Neural cell (in vitro differentiated cells): ENCODE measurements around the gene PRKG1. TPM values are rescaled to one million over a fixed set of nuclear protein-coding genes. Genes with fewer than 3 reads are reported as not detected.

ENCODE experiments used
- H2AFZ ChIP-seq: fragments of 200-600, 300-800 bp; sonication (generic), shearing (Covaris generic); 2 replicates; pipeline ENCODE4 v1.6.0; 2014; ENCODE audit warnings: low read depth, mild to moderate bottlenecking, antibody characterized with exemption, low read length, moderate library complexity
- H3F3A ChIP-seq: fragments of 200-600 bp; shearing (Covaris generic); 2 replicates; pipeline ENCODE4 v1.6.1; 2016; ENCODE audit warnings: mild to moderate bottlenecking, moderate library complexity, mixed read lengths, antibody characterized with exemption, low read length; ENCODE audit not compliant: insufficient read depth, poor library complexity, severe bottlenecking
- H3K27ac ChIP-seq: fragments of 200-600, 300-800 bp; sonication (generic), shearing (Covaris generic); 2 replicates; pipeline ENCODE4 v1.5.1; 2014; ENCODE audit warnings: mild to moderate bottlenecking, low read length, moderate library complexity
- H3K27me3 ChIP-seq: fragments of 300-800, 200-600 bp; sonication (generic), shearing (Covaris generic); 2 replicates; pipeline ENCODE4 v1.6.0; 2014; ENCODE audit warnings: mild to moderate bottlenecking, low read depth, low read length, moderate library complexity; ENCODE audit not compliant: insufficient read depth
- H3K36me3 ChIP-seq: fragments of 300-800, 200-600 bp; sonication (generic), shearing (Covaris generic); 2 replicates; pipeline ENCODE4 v1.5.1; 2014; ENCODE audit warnings: mild to moderate bottlenecking, antibody characterized with exemption, low read length, moderate library complexity; ENCODE audit not compliant: insufficient read depth
- H3K4me2 ChIP-seq: fragments of 300-800, 200-600 bp; sonication (generic), shearing (Covaris generic); 2 replicates; pipeline ENCODE4 v1.6.0; 2014; ENCODE audit warnings: mild to moderate bottlenecking, low read length
- H3K4me3 ChIP-seq: fragments of 300-800, 200-600 bp; sonication (generic), shearing (Covaris generic); 2 replicates; pipeline ENCODE4 v1.5.1; 2014; ENCODE audit warnings: mild to moderate bottlenecking, low read length, moderate library complexity
- H3K79me2 ChIP-seq: fragments of 200-600 bp; shearing (Covaris generic); replicated peaks from 2 replicates; pipeline ENCODE4 v1.6.0; 2014; ENCODE audit warnings: mild to moderate bottlenecking, low read length, moderate library complexity; ENCODE audit not compliant: insufficient read depth
- H3K9ac ChIP-seq: fragments of 300-800, 200-600 bp; sonication (generic), shearing (Covaris generic); 2 replicates; pipeline ENCODE4 v1.6.1; 2016; ENCODE audit warnings: mild to moderate bottlenecking, low read length, mixed read lengths
- H3K9me2 ChIP-seq: fragments of 200-600 bp; shearing (Covaris generic); 2 replicates; pipeline ENCODE4 v1.6.1; 2016; ENCODE audit warnings: mild to moderate bottlenecking, low read length, mixed read lengths; ENCODE audit not compliant: insufficient read depth
- H3K9me3 ChIP-seq: fragments of 200-600, 300-800 bp; sonication (generic), shearing (Covaris generic); 2 replicates; pipeline ENCODE4 v1.6.1; 2016; ENCODE audit warnings: mild to moderate bottlenecking, mixed run types, low read length, moderate library complexity, mixed read lengths
- H4K20me1 ChIP-seq: fragments of 200-600 bp; shearing (Covaris generic); 2 replicates; pipeline ENCODE4 v1.6.1; 2016; ENCODE audit warnings: mild to moderate bottlenecking, mixed run types; ENCODE audit not compliant: insufficient read depth
- CTCF ChIP-seq: fragments of 450-650 bp; IDR thresholded peaks from 2 replicates; pipeline ENCODE4 v1.5.1; 2014; ENCODE audit warnings: antibody characterized with exemption, mild to moderate bottlenecking, moderate library complexity; ENCODE audit not compliant: poor library complexity, severe bottlenecking
- EP300 ChIP-seq: fragments of 450-650 bp; conservative IDR thresholded peaks from 2 replicates; pipeline ENCODE4 v1.6.1; 2014; ENCODE audit warnings: antibody characterized with exemption, mild to moderate bottlenecking, moderate library complexity; ENCODE audit not compliant: poor library complexity, severe bottlenecking
- EZH2 ChIP-seq: fragments of 200-600, 300-800 bp; shearing (Covaris generic), sonication (generic); IDR thresholded peaks from 2 replicates; pipeline ENCODE4 v1.6.1; 2014; ENCODE audit warnings: antibody characterized with exemption, low read length, borderline replicate concordance, mild to moderate bottlenecking; ENCODE audit not compliant: insufficient read depth, poor library complexity, severe bottlenecking
- MXI1 ChIP-seq: fragments of 450-650 bp; conservative IDR thresholded peaks from 2 replicates; pipeline ENCODE4 v1.6.1; 2014; ENCODE audit warnings: antibody characterized with exemption, mild to moderate bottlenecking; ENCODE audit not compliant: poor library complexity, severe bottlenecking
- POLR2AphosphoS5 ChIP-seq: IDR thresholded peaks from 2 replicates; pipeline ENCODE4 v1.6.1; 2012
- RAD21 ChIP-seq: fragments of 450-650 bp; conservative IDR thresholded peaks from 2 replicates; pipeline ENCODE4 v1.6.1; 2014; ENCODE audit warnings: antibody characterized with exemption, mild to moderate bottlenecking, moderate library complexity
- REST ChIP-seq: IDR thresholded peaks from 2 replicates; pipeline ENCODE4 v1.6.1; 2012; ENCODE audit warnings: borderline replicate concordance
- SMC3 ChIP-seq: fragments of 450-650 bp; conservative IDR thresholded peaks from 2 replicates; pipeline ENCODE4 v1.6.1; 2014; ENCODE audit warnings: antibody characterized with exemption, mild to moderate bottlenecking, moderate library complexity; ENCODE audit not compliant: poor library complexity
- TAF1 ChIP-seq: IDR thresholded peaks from 2 replicates; pipeline ENCODE4 v1.6.1; 2012; ENCODE audit warnings: low read depth
- polyA plus RNA-seq: library from polyadenylated mRNA; depleted of rRNA; stranded (reverse); fragments of >200 nt; gene quantifications from 2 replicates; pipeline ENCODE4 v1.2.3, GENCODE V29; 2014

PRKG1 gene
- polyA plus RNA-seq, 1 donor from 2014 or later = 2.2 TPM

GRCh38 chr10:51510231-51510630 lies 435.9 kb downstream of the PRKG1 start:
- Histone ChIP-seq H3K79me2 (no peaks in the 10 kb centered on the region), H3K36me3 (no peaks in the 10 kb centered on the region), H3F3A (no peaks in the 10 kb centered on the region), H2AFZ (no peak overlapping the region), H4K20me1 (no peaks in the 10 kb centered on the region), H3K9me2 (no peaks in the 10 kb centered on the region), H3K27me3 (no peaks in the 10 kb centered on the region), H3K27ac (no peak overlapping the region), H3K9ac (no peak overlapping the region), H3K4me3 (no peak overlapping the region), H3K9me3 (no peaks in the 10 kb centered on the region), H3K4me2 (no peak overlapping the region)
- TF ChIP-seq CTCF = no peak
- no peak for TF ChIP-seq POLR2AphosphoS5
- no peak for TF ChIP-seq REST
- no peak for TF ChIP-seq EP300
- TF ChIP-seq TAF1 = no peak
- no peak for TF ChIP-seq EZH2
- no peak for TF ChIP-seq MXI1
- TF ChIP-seq SMC3 = no peak
- no peak for TF ChIP-seq RAD21

GRCh38 chr10:51521605-51522004 lies 447.3 kb downstream of the PRKG1 start:
- Histone ChIP-seq H3K9ac (no peak overlapping the region), H4K20me1 (no peaks in the 10 kb centered on the region), H3K9me3 (no peaks in the 10 kb centered on the region), H3K79me2 (no peaks in the 10 kb centered on the region), H3K27me3 (no peaks in the 10 kb centered on the region), H2AFZ (no peak overlapping the region), H3K36me3 (no peaks in the 10 kb centered on the region), H3K27ac (no peak overlapping the region), H3K4me3 (no peak overlapping the region), H3K4me2 (no peak overlapping the region), H3F3A (no peaks in the 10 kb centered on the region), H3K9me2 (no peaks in the 10 kb centered on the region)
- TF ChIP-seq REST (no peak), EZH2 (no peak), RAD21 (no peak), CTCF (no peak), EP300 (no peak), SMC3 (no peak)
